ENCODE results near the gene TBL1X. TPM values are rescaled to one million over a fixed set of nuclear protein-coding genes. Genes with fewer than 3 reads are reported as not detected.
A peak's percentile ranks its signal among the peaks of the same experiment; 100 is the strongest.

The TBL1X gene
- total and polyA plus RNA-seq, 12 donors, result 5.0 to 256 (median 28.1) TPM

DNA sequence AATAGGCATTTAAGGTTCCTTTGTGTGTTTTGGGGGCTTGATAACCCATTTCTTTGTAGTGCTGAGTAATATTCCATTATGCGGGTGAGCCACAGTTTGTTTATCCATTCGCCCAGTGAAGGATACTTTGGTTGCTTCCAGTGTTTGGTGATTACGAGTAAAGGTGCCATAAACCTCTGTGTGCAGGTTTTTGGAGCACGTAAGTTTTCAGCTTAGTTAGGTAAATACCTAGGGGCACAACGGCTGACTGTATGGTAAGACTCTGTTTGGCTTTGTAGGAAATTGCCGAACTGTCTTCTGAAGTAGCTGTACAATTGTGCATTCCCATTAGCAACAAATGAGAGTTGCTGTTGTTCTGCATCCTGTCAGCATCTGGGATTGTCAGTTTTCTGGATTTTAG is 3.8 kb upstream of the TBL1X start:
- Histone ChIP-seq H3K36me3 (replicated peaks in 1 of 2) (no peaks in the 10 kb centered on the region), H3K27ac (no peak overlapping the region), H3K4me3 (no peak overlapping the region), H3K4me1 (replicated peaks in 1 of 2) (peaks cover 0 to 15% of the 10 kb centered on the region in 2 donors), H3K27me3 (no peaks in the 10 kb centered on the region), H3K9me3 (replicated peaks in 1 of 3) (no peaks in the 10 kb centered on the region)
- no peak for TF ChIP-seq POLR2A (IDR thresholded peaks at IDR 0.05)
- TF ChIP-seq, protein P1, sequence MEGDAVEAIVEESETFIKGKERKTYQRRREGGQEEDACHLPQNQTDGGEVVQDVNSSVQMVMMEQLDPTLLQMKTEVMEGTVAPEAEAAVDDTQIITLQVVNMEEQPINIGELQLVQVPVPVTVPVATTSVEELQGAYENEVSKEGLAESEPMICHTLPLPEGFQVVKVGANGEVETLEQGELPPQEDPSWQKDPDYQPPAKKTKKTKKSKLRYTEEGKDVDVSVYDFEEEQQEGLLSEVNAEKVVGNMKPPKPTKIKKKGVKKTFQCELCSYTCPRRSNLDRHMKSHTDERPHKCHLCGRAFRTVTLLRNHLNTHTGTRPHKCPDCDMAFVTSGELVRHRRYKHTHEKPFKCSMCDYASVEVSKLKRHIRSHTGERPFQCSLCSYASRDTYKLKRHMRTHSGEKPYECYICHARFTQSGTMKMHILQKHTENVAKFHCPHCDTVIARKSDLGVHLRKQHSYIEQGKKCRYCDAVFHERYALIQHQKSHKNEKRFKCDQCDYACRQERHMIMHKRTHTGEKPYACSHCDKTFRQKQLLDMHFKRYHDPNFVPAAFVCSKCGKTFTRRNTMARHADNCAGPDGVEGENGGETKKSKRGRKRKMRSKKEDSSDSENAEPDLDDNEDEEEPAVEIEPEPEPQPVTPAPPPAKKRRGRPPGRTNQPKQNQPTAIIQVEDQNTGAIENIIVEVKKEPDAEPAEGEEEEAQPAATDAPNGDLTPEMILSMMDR (IDR thresholded peaks at IDR 0.05), result no peak
- 70 to 91% (median 82%) methylated on average over 6 of the region's 6 CpGs for WGBS, 4 donors
- no peak for DNase-seq
- intact Hi-C loops (cut with DNase I), result loop anchor here (5.0 to 10.0 kb wide), 3 partner anchors 116 to 254 kb away; no protein-coding TSS in a partner anchor

GRCh38 chrX:9462456-9462855 is 2.4 kb upstream of the TBL1X start:
- Histone ChIP-seq H3K36me3 (replicated peaks in 1 of 2) (no peaks in the 10 kb centered on the region), H3K4me1 (replicated peaks in 1 of 2) (peaks cover 0 to 15% of the 10 kb centered on the region in 2 donors), H3K27me3 (no peaks in the 10 kb centered on the region), H3K27ac (no peak overlapping the region), H3K4me3 (no peak overlapping the region), H3K9me3 (replicated peaks in 1 of 3) (no peaks in the 10 kb centered on the region)
- no peak for DNase-seq
- intact Hi-C loops (cut with DNase I), result loop anchor here (5.0 to 10.0 kb wide), 3 partner anchors 118 to 252 kb away; no protein-coding TSS in a partner anchor
- TF ChIP-seq POLR2A (IDR thresholded peaks at IDR 0.05), result no peak
- TF ChIP-seq, protein P1 (IDR thresholded peaks at IDR 0.05), result no peak
- 45 to 78% (median 59%) methylated on average over 6 of the region's 6 CpGs for WGBS, 4 donors

DNA sequence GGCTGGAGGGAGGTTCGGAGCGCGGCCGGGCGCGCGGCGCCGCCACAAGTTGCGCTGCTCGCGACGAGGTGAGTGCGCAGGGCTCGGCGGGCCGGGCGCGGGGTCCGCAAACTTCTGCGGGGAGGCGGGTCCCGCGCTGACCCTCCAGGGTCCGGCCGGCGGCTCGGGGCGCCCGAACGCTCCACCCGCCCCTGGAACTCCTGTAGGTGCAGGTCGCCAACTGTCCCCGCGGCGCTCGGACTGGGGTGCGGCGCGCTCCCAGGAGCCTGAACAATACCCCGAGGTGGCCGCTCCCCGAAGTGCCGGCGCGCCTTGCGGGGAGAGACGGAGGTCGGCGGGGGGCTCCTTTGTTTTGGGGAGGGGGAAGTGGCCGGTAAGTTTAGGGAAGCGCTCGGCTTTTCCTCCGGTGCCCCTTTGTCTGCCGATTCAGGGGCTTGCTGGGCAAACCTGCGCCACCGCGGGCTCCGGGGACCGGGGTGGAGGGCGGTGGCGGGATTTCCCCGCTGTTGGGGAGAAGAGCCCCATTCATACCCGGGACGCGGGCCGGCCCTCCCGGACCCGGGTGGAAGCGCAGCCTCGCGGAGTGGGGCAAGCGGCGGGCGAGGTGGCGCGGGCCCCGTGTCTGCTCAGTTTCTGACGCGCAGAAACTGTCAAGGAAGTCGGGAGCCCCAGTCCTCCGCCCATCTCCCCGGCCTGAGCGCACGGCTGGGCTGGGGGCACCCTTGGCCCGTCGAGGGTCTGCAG is 694 bp downstream of the TBL1X start:
- TF ChIP-seq, protein P1 (IDR thresholded peaks at IDR 0.05), result no peak
- TF ChIP-seq POLR2A (IDR thresholded peaks at IDR 0.05), result no peak
- 0 to 3% (median 2%) methylated on average over 6 to 85 of the region's 87 CpGs for WGBS, 4 donors
- intact Hi-C loops (cut with DNase I), result loop anchor here (10.0 kb wide), 2 partner anchors 121 to 249 kb away; no protein-coding TSS in a partner anchor
- Histone ChIP-seq H3K36me3 (replicated peaks in 1 of 2) (no peaks in the 10 kb centered on the region), H3K4me3 (peak overlapping the region in 2 of 4 donors; percentile 43 to 70), H3K27ac (peak overlapping the region in 3 of 5 donors; percentile 57 to 87 (median 75)), H3K4me1 (replicated peaks in 1 of 2) (peaks cover 0 to 15% of the 10 kb centered on the region in 2 donors), H3K27me3 (no peaks in the 10 kb centered on the region), H3K9me3 (replicated peaks in 1 of 3) (no peaks in the 10 kb centered on the region)
- peak in 3 of 7 donors; percentile 20 to 31 (median 21) for DNase-seq

DNA sequence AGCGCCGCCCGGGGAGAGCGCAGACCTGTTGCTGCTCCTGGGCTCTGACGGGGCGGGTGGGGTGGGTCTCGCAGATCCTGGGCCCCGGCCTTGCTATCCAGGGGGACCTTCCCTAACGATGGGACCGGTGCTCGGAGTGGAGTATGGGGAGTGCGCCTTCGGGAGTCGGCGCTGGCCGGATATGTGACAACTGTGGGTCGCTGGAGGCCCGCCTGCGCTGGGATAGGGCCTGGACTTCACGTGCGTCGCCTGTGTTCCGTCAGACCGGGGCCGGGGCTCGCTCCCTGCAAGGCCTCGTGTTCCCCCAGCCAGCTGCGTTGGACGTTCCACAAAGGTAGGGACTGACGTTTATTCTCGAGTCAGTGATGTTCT is 1.3 kb downstream of the TBL1X start:
- Histone ChIP-seq H3K4me3 (peak overlapping the region in 2 of 4 donors; percentile 43 to 70), H3K27me3 (no peaks in the 10 kb centered on the region), H3K4me1 (replicated peaks in 1 of 2) (peaks cover 0 to 15% of the 10 kb centered on the region in 2 donors), H3K27ac (peak overlapping the region in 3 of 5 donors; percentile 11 to 87 (median 75)), H3K9me3 (replicated peaks in 1 of 3) (no peaks in the 10 kb centered on the region), H3K36me3 (replicated peaks in 1 of 2) (no peaks in the 10 kb centered on the region)
- WGBS, 4 donors, result 0 to 15% (median 2%) methylated on average over 2 to 31 of the region's 31 CpGs
- TF ChIP-seq POLR2A (IDR thresholded peaks at IDR 0.05), result peak in 1 of 2 donors; percentile 43
- TF ChIP-seq, protein P1 (IDR thresholded peaks at IDR 0.05), result no peak
- intact Hi-C loops (cut with DNase I), result loop anchor here (10.0 kb wide), 2 partner anchors 121 to 249 kb away; no protein-coding TSS in a partner anchor
- peak; percentile 40 to 76 (median 56) for DNase-seq

Measured in adrenal gland (tissue), 12 donors.